B cell (primary cell): ENCODE measurements around the gene RNGTT. TPM values are rescaled to one million over a fixed set of nuclear protein-coding genes. Genes with fewer than 3 reads are reported as not detected.

Source experiments
- ATAC-seq: fragments of 200-7000 bp; cut with Tn5 transposase; one replicate; pipeline ENCODE4 v1.10.0; 2021; ENCODE audit warnings: low read depth, mild to moderate bottlenecking, moderate number of reproducible peaks, moderate library complexity
- CTCF ChIA-PET: fragments of 350-600 bp; sonication (Branson Sonifier 250); formaldehyde crosslinking; loops from one replicate; lab custom pipeline; 2021; ENCODE audit warnings: antibody characterized with exemption, inconsistent platforms; lab: Charles Lee
- POLR2A ChIA-PET: fragments of 350-600 bp; sonication (Branson Sonifier 250); formaldehyde crosslinking; loops from one replicate; lab custom pipeline; 2021; ENCODE audit warnings: antibody characterized with exemption; lab: Charles Lee
- DNase-seq: peaks from one replicate; pipeline ENCODE4 v3.0.0; 2013
- H2AFZ ChIP-seq: 2 replicates; pipeline ENCODE4 v1.6.1; 2012; ENCODE audit warnings: mild to moderate bottlenecking, low read depth, low read length; ENCODE audit not compliant: insufficient read depth, poor library complexity, severe bottlenecking
- H3K27ac ChIP-seq, 2 donors: 1 replicate in 1 of 2; 2 replicates in 1 of 2; pipeline ENCODE4 v1.5.1; 2012 to 2013; ENCODE audit warnings: low read length in 2 of 2, mild to moderate bottlenecking in 2 of 2, moderate library complexity in 1 of 2
- H3K27me3 ChIP-seq, 4 experiments: fragments of 200-600 bp in 1 of 4; sonication (generic) in 1 of 4; replicated peaks in 1 of 4; 1 replicate in 2 of 4; 2 replicates in 2 of 4; pipeline versions ENCODE4 v1.6.1 to v1.7.0; 2013 to 2016; ENCODE audit warnings: low read length in 3 of 4, mild to moderate bottlenecking in 2 of 4, mixed read lengths in 1 of 4, moderate library complexity in 1 of 4; ENCODE audit not compliant: insufficient read depth in 4 of 4, control insufficient read depth in 3 of 4; ENCODE audit errors: control extremely low read depth in 1 of 4
- H3K36me3 ChIP-seq, 2 experiments: replicated peaks in 1 of 2; 1 replicate in 1 of 2; 2 replicates in 1 of 2; pipeline versions ENCODE4 v1.6.1 to v1.7.1; 2013; ENCODE audit warnings: low read length in 1 of 2; ENCODE audit not compliant: insufficient read depth in 2 of 2, control insufficient read depth in 1 of 2; ENCODE audit errors: control extremely low read depth in 1 of 2, extremely low read depth in 1 of 2
- H3K4me1 ChIP-seq, 2 donors: fragments of 200-600 bp in 1 of 2; sonication (generic) in 1 of 2; 1 replicate in 1 of 2; 2 replicates in 1 of 2; pipeline versions ENCODE4 v1.5.1 to v1.6.1; 2013 to 2017; ENCODE audit warnings: low read length in 2 of 2; ENCODE audit not compliant: control insufficient read depth in 2 of 2, insufficient read depth in 2 of 2
- H3K4me2 ChIP-seq: replicated peaks from 2 replicates; pipeline ENCODE3; 2012; ENCODE audit warnings: mild to moderate bottlenecking, low read depth, low read length; ENCODE audit not compliant: poor library complexity, severe bottlenecking
- H3K4me3 ChIP-seq, 5 experiments: fragments of 200-600 bp in 1 of 5; sonication (generic) in 1 of 5; 1 replicate in 3 of 5; 2 replicates in 2 of 5; pipeline versions ENCODE4 v1.5.1 to v1.7.0; 2011 to 2016; ENCODE audit warnings: low read length in 4 of 5, mild to moderate bottlenecking in 4 of 5, low read depth in 2 of 5, control low read depth in 1 of 5, moderate library complexity in 1 of 5; ENCODE audit not compliant: insufficient read depth in 1 of 5; ENCODE audit errors: control extremely low read depth in 1 of 5, extremely low read depth in 1 of 5
- H3K79me2 ChIP-seq: fragments of 200-600 bp; sonication (generic); one replicate; pipeline ENCODE4 v1.6.0; 2016; ENCODE audit warnings: low read length; ENCODE audit not compliant: control insufficient read depth, insufficient read depth
- H3K9ac ChIP-seq: fragments of 200-600 bp; sonication (generic); 2 replicates; pipeline ENCODE4 v1.6.1; 2017; ENCODE audit warnings: mild to moderate bottlenecking, low read length, moderate library complexity
- H3K9me3 ChIP-seq, 3 donors: one replicate each; pipeline versions ENCODE4 v1.6.1 to v1.7.1; 2013; ENCODE audit warnings: low read length in 2 of 3; ENCODE audit not compliant: control insufficient read depth in 2 of 3, insufficient read depth in 1 of 3; ENCODE audit errors: control extremely low read depth in 1 of 3
- H4K20me1 ChIP-seq: 2 replicates; pipeline ENCODE4 v1.6.0; 2012; ENCODE audit warnings: mild to moderate bottlenecking, low read length; ENCODE audit not compliant: insufficient read depth, control insufficient read depth, poor library complexity, severe bottlenecking
- H3K27ac Mint-ChIP-seq: one replicate; pipeline ENCODE4 v1.8.0; 2021; ENCODE audit warnings: mixed read lengths
- H3K27me3 Mint-ChIP-seq: one replicate; pipeline ENCODE4 v1.8.0; 2021; ENCODE audit warnings: mixed read lengths
- H3K4me1 Mint-ChIP-seq: one replicate; pipeline ENCODE4 v1.8.0; 2021; ENCODE audit warnings: mixed read lengths
- H3K4me3 Mint-ChIP-seq: one replicate; pipeline ENCODE4 v1.8.0; 2021; ENCODE audit warnings: mixed read lengths
- H3K9me3 Mint-ChIP-seq: one replicate; pipeline ENCODE4 v1.8.0; 2022; ENCODE audit warnings: mixed read lengths; ENCODE audit not compliant: insufficient read depth
- CTCF ChIP-seq: fragments of 200-600 bp; IDR thresholded peaks from one replicate; pipeline ENCODE4 v1.8.0; 2022; ENCODE audit warnings: antibody characterized with exemption, mild to moderate bottlenecking
- EZH2 ChIP-seq: IDR thresholded peaks from 2 replicates; pipeline ENCODE4 v1.6.1; 2012; ENCODE audit warnings: borderline replicate concordance, low read depth, mild to moderate bottlenecking, moderate library complexity, low read length; ENCODE audit not compliant: insufficient read depth, poor library complexity, severe bottlenecking
- WGBS: methylation state at CpG from one replicate; pipeline ENCODE4 v1.1.5; 2013; ENCODE audit warnings: missing lambda C conversion rate; ENCODE audit not compliant: insufficient coverage; 5-methylcytosine and 5-hydroxymethylcytosine counted together
- intact Hi-C: fragments of 100-400 bp; cut with micrococcal nuclease; formaldehyde crosslinking; loops from one replicate; pipeline ENCODE4 v1.10.0; 2022
- polyA plus RNA-seq: library from polyadenylated mRNA; depleted of rRNA; stranded (reverse); fragments of >200 nt; gene quantifications from 2 replicates; pipeline ENCODE4 v1.2.3, GENCODE V29; 2012
- total RNA-seq, 2 donors: library from RNA; stranded (reverse); fragments of 120-200 nt in 1 of 2; gene quantifications; 1 replicate in 1 of 2; 2 replicates in 1 of 2; pipeline versions ENCODE4 v1.2.3 to v1.2.4, GENCODE V29; 2013 to 2022

RNGTT gene
- total and polyA plus RNA-seq, 2 donors (not counting 1 experiment from before 2014, with no cell fraction given): 10.8 to 29.1 TPM

- Histone ChIP-seq H2AFZ (no peak overlapping the region), H3K79me2 (peaks cover 28% of the 10 kb centered on the region), H3K27me3 (no peaks in the 10 kb centered on the region), H3K36me3 (peaks cover 0 to 19% of the 10 kb centered on the region in 2 experiments), H3K4me3 (no peak overlapping the region), H3K9ac (no peak overlapping the region), H3K27ac (no peak overlapping the region), H3K4me2 (no peak overlapping the region), H3K9me3 (peaks cover 3 to 41% (median 39%) of the 10 kb centered on the region in 3 donors), H4K20me1 (no peaks in the 10 kb centered on the region), H3K4me1 (no peaks in the 10 kb centered on the region)
- H3K27ac Mint-ChIP-seq: no peak overlapping the region
- DNase-seq (no peak), ATAC-seq (no peak)
- ChIA-PET POLR2A (no interaction called here), CTCF (no interaction called here)
- no peak overlapping the region for H3K4me3 Mint-ChIP-seq
- 98% methylated on average over 11 of the region's 12 CpGs for WGBS
- H3K9me3 Mint-ChIP-seq: peaks cover 31% of the 10 kb centered on the region
- no peaks in the 10 kb centered on the region for H3K27me3 Mint-ChIP-seq
- TF ChIP-seq CTCF: no peak
- peaks cover 5% of the 10 kb centered on the region for H3K4me1 Mint-ChIP-seq
- intact Hi-C loops: no loop called here
Measured at GRCh38 chr6:88662653-88663174, 300.7 kb downstream of the RNGTT start.

GRCh38 chr6:88662163-88662580, 301.2 kb downstream of the RNGTT start:
- H3K4me1 ChIP-seq: no peaks in the 10 kb centered on the region
- ATAC-seq: no peak
- no peak overlapping the region for H3K27ac ChIP-seq
- H3K4me2 ChIP-seq: no peak overlapping the region
- DNase-seq: no peak
- Mint-ChIP-seq H3K9me3 (peaks cover 31% of the 10 kb centered on the region), H3K27me3 (no peaks in the 10 kb centered on the region), H3K4me1 (peaks cover 5% of the 10 kb centered on the region), H3K27ac (no peak overlapping the region), H3K4me3 (no peak overlapping the region)
- H3K9me3 ChIP-seq: peaks cover 2 to 47% (median 45%) of the 10 kb centered on the region in 3 donors
- POLR2A ChIA-PET: no interaction called here
- CTCF ChIA-PET: no interaction called here
- H4K20me1 ChIP-seq: no peaks in the 10 kb centered on the region
- peaks cover 0 to 19% of the 10 kb centered on the region in 2 experiments for H3K36me3 ChIP-seq
- no peak overlapping the region for H3K9ac ChIP-seq
- 91% methylated on average over 3 of the region's 5 CpGs for WGBS
- no peak overlapping the region for H2AFZ ChIP-seq
- intact Hi-C loops: no loop called here
- peaks cover 28% of the 10 kb centered on the region for H3K79me2 ChIP-seq
- H3K27me3 ChIP-seq: no peaks in the 10 kb centered on the region
- H3K4me3 ChIP-seq: no peak overlapping the region
- TF ChIP-seq EZH2: no peak
- no peak for TF ChIP-seq CTCF
